Nephron (organoid): ENCODE measurements around the gene TMEM61.

Source experiments
- H3K27ac Mint-ChIP-seq, 3 experiments: 2 replicates each; pipeline ENCODE4 v1.8.0; 2020; ENCODE audit warnings: mixed read lengths in 3 of 3, mild to moderate bottlenecking in 2 of 3, moderate library complexity in 1 of 3
- H3K27me3 Mint-ChIP-seq: 2 replicates; pipeline ENCODE4 v1.8.0; 2021; ENCODE audit warnings: low read depth, mild to moderate bottlenecking, moderate library complexity, mixed read lengths
- H3K36me3 Mint-ChIP-seq: 2 replicates; pipeline ENCODE4 v1.8.0; 2020; ENCODE audit warnings: low read depth, mixed read lengths
- H3K4me1 Mint-ChIP-seq: 2 replicates; pipeline ENCODE4 v1.8.0; 2020; ENCODE audit warnings: mixed read lengths
- H3K4me3 Mint-ChIP-seq, 3 experiments: 2 replicates each; pipeline ENCODE4 v1.8.0; 2020; ENCODE audit warnings: mild to moderate bottlenecking in 3 of 3, mixed read lengths in 3 of 3, moderate library complexity in 2 of 3
- H3K9me3 Mint-ChIP-seq: 2 replicates; pipeline ENCODE4 v1.8.0; 2020; ENCODE audit warnings: mixed read lengths
- CTCF ChIP-seq, 3 experiments: fragments of 200-600 bp; sonication (generic); IDR thresholded peaks; one replicate each; pipeline ENCODE4 v1.5.0; 2021; ENCODE audit warnings: antibody characterized with exemption in 3 of 3; ENCODE audit not compliant: unreplicated experiment in 3 of 3

The TMEM61 gene

DNA sequence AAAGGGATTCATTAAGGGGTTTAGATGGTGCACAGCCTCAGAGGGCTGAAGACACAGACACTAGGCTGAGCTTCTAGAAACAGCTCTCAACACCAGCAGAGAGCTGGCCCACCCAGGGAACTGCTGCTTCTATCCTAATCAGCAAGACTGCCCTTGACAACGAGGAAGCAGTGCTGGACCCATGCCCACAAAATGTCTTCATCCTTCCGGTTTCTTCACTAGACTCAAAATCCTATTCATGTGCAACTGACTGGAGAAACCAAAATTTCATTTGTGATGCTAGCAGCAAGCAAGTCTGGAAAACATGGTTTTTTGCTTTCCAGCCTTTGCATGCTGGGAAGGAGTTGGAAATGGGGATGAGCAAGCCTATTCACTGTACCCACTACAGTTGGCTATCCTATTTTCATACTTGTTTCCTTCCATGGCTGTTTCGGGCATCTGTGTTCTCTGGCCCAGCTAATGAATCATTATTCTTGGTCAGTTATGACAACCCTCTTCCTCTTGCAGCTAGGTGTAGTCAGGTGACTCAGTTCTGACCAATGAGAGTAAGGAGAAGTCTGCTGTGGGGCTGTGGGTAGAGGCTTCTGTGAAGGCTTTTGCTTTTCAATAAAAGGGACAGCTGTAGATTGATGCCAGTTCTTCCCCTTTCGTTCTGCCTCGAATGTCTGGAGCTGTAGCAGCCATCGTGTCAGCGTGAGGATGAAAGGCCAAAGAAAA, 14.6 kb upstream of the TMEM61 start:
- Mint-ChIP-seq H3K4me1 (no peaks in the 10 kb centered on the region), H3K27ac (no peak overlapping the region), H3K36me3 (no peaks in the 10 kb centered on the region), H3K4me3 (no peak overlapping the region), H3K9me3 (no peaks in the 10 kb centered on the region), H3K27me3 (peaks cover 4% of the 10 kb centered on the region)
- TF ChIP-seq CTCF (IDR thresholded peaks at IDR 0.05; ENCODE audit: unreplicated experiment in 3 of 3): no peak

DNA sequence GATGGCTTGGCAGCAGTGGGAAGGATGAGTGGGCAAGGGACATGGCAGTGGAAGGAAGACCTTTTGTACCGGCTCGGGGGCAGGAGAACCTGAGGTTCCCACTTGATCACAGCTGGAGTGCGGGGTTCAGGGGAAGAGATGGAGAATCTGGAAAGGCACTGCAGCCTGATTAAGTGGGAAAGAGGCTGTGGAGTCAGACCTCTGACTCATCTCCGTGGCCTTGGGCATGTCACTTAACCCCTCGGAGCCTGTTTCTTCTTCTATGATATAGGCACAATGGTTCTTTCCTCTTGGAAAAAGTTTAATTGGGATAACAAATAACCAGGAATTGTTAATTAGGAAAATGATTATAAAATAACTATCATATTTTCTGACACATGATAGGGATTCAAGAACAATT, 13.1 kb upstream of the TMEM61 start:
- H3K4me1 Mint-ChIP-seq: no peaks in the 10 kb centered on the region
- TF ChIP-seq CTCF (IDR thresholded peaks at IDR 0.05; ENCODE audit: unreplicated experiment in 3 of 3): no peak
- H3K36me3 Mint-ChIP-seq: no peaks in the 10 kb centered on the region
- no peak overlapping the region for H3K27ac Mint-ChIP-seq
- no peak overlapping the region for H3K4me3 Mint-ChIP-seq
- no peaks in the 10 kb centered on the region for H3K9me3 Mint-ChIP-seq
- peaks cover 4% of the 10 kb centered on the region for H3K27me3 Mint-ChIP-seq

DNA sequence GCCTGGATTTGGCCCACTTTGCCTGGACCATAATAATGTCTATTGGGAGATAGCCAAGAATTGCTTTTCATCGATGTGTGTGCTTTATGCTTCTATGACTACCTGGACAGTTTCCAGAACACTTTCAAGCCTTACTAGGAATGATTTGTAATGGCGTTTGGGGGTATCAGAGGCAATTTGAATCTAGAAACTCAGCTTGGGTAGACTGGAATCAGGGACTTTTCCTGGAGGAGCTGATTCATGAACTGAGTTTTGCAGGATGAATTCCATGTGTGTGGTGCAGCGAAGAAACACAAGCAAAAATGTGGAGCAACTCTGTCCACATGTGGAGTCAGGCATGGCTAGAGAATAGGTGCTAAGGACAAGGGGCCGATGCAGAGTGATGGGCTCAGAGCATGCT, 11.9 kb upstream of the TMEM61 start:
- H3K27ac Mint-ChIP-seq: peak overlapping the region in 1 of 3 experiments; percentile 34
- no peaks in the 10 kb centered on the region for H3K9me3 Mint-ChIP-seq
- TF ChIP-seq CTCF (IDR thresholded peaks at IDR 0.05; ENCODE audit: unreplicated experiment in 3 of 3): no peak
- H3K4me1 Mint-ChIP-seq: peaks cover 10% of the 10 kb centered on the region
- no peaks in the 10 kb centered on the region for H3K36me3 Mint-ChIP-seq
- no peak overlapping the region for H3K4me3 Mint-ChIP-seq
- peaks cover 7% of the 10 kb centered on the region for H3K27me3 Mint-ChIP-seq

DNA sequence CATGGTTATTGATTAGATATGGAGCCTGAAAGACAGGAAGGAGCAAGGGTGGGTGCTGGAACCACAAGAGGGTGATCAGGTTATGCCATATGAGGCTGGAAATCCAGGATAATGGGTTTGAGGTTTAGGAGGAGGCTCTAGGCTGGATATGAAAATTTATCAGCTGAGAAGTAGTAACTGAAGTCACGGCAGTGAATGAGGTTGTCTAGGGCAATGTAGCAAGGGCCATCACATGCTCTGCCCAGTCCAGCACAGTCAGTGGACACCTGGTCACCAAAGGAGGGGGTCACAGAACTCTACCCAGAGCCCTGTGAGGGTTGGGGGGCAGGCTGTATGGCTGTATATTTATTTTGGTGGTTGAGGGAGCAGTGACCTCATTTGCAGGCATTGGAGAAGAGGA, 10.5 kb upstream of the TMEM61 start:
- Mint-ChIP-seq H3K36me3 (no peaks in the 10 kb centered on the region), H3K27me3 (peaks cover 7% of the 10 kb centered on the region), H3K27ac (no peak overlapping the region), H3K4me1 (peaks cover 10% of the 10 kb centered on the region), H3K9me3 (no peaks in the 10 kb centered on the region), H3K4me3 (no peak overlapping the region)
- TF ChIP-seq CTCF (IDR thresholded peaks at IDR 0.05; ENCODE audit: unreplicated experiment in 3 of 3): no peak

GRCh38 chr1:54970901-54971300, 9.5 kb upstream of the TMEM61 start:
- Mint-ChIP-seq H3K27me3 (peaks cover 17% of the 10 kb centered on the region), H3K36me3 (no peaks in the 10 kb centered on the region), H3K9me3 (no peaks in the 10 kb centered on the region), H3K27ac (no peak overlapping the region), H3K4me3 (no peak overlapping the region), H3K4me1 (peaks cover 19% of the 10 kb centered on the region)
- TF ChIP-seq CTCF (IDR thresholded peaks at IDR 0.05; ENCODE audit: unreplicated experiment in 3 of 3): no peak

DNA sequence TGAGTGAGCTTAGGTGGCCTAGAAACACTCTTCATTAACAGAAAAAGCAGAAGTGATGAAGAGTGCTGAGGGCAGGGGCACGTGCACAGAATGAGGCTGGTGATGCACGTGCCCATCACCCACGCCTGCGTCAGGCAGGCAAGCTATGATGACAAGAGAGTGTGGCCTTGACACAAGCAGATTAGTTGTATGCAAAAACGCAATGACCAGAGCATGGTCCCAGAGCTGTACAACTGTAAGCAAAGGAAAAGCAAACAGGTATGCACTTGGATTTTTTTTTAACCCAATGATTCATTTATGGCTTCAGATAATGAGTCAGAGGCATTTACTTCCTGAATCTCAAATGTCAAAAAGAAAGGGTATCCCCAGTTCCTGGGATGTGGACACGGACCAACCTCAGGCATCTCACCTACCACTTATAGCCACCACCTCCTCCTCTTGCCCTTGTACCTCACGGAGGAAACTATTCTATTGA, 9.1 kb upstream of the TMEM61 start:
- Mint-ChIP-seq H3K36me3 (no peaks in the 10 kb centered on the region), H3K27ac (no peak overlapping the region)

More for the DNA sequence above, 9.1 kb upstream of the TMEM61 start:
- no peak for TF ChIP-seq CTCF (IDR thresholded peaks at IDR 0.05; ENCODE audit: unreplicated experiment in 3 of 3)
- Mint-ChIP-seq H3K9me3 (no peaks in the 10 kb centered on the region), H3K27me3 (peaks cover 19% of the 10 kb centered on the region), H3K4me3 (no peak overlapping the region), H3K4me1 (peaks cover 19% of the 10 kb centered on the region)
